Measurements from ENCODE around the gene MPO. TPM values are rescaled to one million over a fixed set of nuclear protein-coding genes. Genes with fewer than 3 reads are reported as not detected.

Gene MPO
- polyA plus RNA-seq, 3 donors = 4.2 to 7.5 (median 6.0) TPM

- peaks cover 0 to 2% of the 10 kb centered on the region in 2 donors for H3K36me3 Mint-ChIP-seq
- H3K36me3 ChIP-seq (replicated peaks in 1 of 2; ENCODE audit: control insufficient read depth in 1 of 2, insufficient read depth in 2 of 2, low read length in 2 of 2) = no peaks in the 10 kb centered on the region
- TF ChIP-seq, protein P1, sequence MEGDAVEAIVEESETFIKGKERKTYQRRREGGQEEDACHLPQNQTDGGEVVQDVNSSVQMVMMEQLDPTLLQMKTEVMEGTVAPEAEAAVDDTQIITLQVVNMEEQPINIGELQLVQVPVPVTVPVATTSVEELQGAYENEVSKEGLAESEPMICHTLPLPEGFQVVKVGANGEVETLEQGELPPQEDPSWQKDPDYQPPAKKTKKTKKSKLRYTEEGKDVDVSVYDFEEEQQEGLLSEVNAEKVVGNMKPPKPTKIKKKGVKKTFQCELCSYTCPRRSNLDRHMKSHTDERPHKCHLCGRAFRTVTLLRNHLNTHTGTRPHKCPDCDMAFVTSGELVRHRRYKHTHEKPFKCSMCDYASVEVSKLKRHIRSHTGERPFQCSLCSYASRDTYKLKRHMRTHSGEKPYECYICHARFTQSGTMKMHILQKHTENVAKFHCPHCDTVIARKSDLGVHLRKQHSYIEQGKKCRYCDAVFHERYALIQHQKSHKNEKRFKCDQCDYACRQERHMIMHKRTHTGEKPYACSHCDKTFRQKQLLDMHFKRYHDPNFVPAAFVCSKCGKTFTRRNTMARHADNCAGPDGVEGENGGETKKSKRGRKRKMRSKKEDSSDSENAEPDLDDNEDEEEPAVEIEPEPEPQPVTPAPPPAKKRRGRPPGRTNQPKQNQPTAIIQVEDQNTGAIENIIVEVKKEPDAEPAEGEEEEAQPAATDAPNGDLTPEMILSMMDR (IDR thresholded peaks at IDR 0.05) = no peak
- H4K20me1 ChIP-seq (ENCODE audit: insufficient read depth, low read length) = no peaks in the 10 kb centered on the region
- peak overlapping the region; percentile 69 for H2AFZ ChIP-seq (ENCODE audit: insufficient read depth, low read depth, low read length, poor library complexity, severe bottlenecking)
- peaks cover 0 to 3% (median 0%) of the 10 kb centered on the region in 7 donors for H3K9me3 Mint-ChIP-seq
- no peaks in the 10 kb centered on the region for H3K79me2 ChIP-seq (ENCODE audit: insufficient read depth, low read length)
- H3K4me1 Mint-ChIP-seq = peaks cover 16% of the 10 kb centered on the region
- H3K27ac ChIP-seq (ENCODE audit: low read depth in 1 of 2, low read length in 2 of 2) = no peak overlapping the region
- no peak overlapping the region for H3K4me2 ChIP-seq (replicated peaks; ENCODE audit: extremely low read depth, low read length, poor library complexity, severe bottlenecking)
- peak in 2 of 3 donors; percentile 13 to 24 for DNase-seq
- no peak overlapping the region for H3K9ac ChIP-seq (ENCODE audit: insufficient read depth, low read length, poor library complexity, severe bottlenecking)
- no peaks in the 10 kb centered on the region for H3K9me3 ChIP-seq (replicated peaks in 1 of 2; ENCODE audit: control insufficient read depth in 1 of 2, insufficient read depth in 1 of 2, low read length in 2 of 2)
- intact Hi-C loops (cut with micrococcal nuclease) = no loop called here
- peaks cover 11 to 43% of the 10 kb centered on the region in 2 donors for H3K27me3 ChIP-seq (ENCODE audit: control insufficient read depth in 2 of 2, insufficient read depth in 2 of 2, low read length in 2 of 2)
- peaks cover 51 to 80% (median 59%) of the 10 kb centered on the region in 3 donors for H3K27me3 Mint-ChIP-seq (ENCODE audit: low read depth in 3 of 3)
- H3K27ac Mint-ChIP-seq = peak overlapping the region in 2 of 7 donors; percentile 26 to 66
- H3K4me3 Mint-ChIP-seq = peak overlapping the region in 1 of 2 donors; percentile 74
- 20% methylated on average over 1 of the region's 10 CpGs for WGBS (ENCODE audit: insufficient coverage)
- peaks cover 19 to 26% of the 10 kb centered on the region in 2 donors for H3K4me1 ChIP-seq (ENCODE audit: control insufficient read depth in 1 of 2, insufficient read depth in 2 of 2, low read length in 2 of 2)
- H3K4me3 ChIP-seq (replicated peaks in 1 of 3; ENCODE audit: low read depth in 2 of 3, low read length in 3 of 3) = no peak overlapping the region
Measured at GRCh38 chr17:58247511-58248363, 33.0 kb downstream of the MPO start.

GRCh38 chr17:58246781-58247180 lies 34.0 kb downstream of the MPO start:
- Histone ChIP-seq H3K9me3 (replicated peaks in 1 of 2; ENCODE audit: control insufficient read depth in 1 of 2, insufficient read depth in 1 of 2, low read length in 2 of 2) (no peaks in the 10 kb centered on the region), H3K4me2 (replicated peaks; ENCODE audit: extremely low read depth, low read length, poor library complexity, severe bottlenecking) (no peak overlapping the region), H3K27me3 (ENCODE audit: control insufficient read depth in 2 of 2, insufficient read depth in 2 of 2, low read length in 2 of 2) (peaks cover 13 to 49% of the 10 kb centered on the region in 2 donors), H3K4me3 (replicated peaks in 1 of 3; ENCODE audit: low read depth in 2 of 3, low read length in 3 of 3) (no peak overlapping the region), H3K27ac (ENCODE audit: low read depth in 1 of 2, low read length in 2 of 2) (no peak overlapping the region), H3K9ac (ENCODE audit: insufficient read depth, low read length, poor library complexity, severe bottlenecking) (no peak overlapping the region), H3K4me1 (ENCODE audit: control insufficient read depth in 1 of 2, insufficient read depth in 2 of 2, low read length in 2 of 2) (peaks cover 19 to 26% of the 10 kb centered on the region in 2 donors), H3K79me2 (ENCODE audit: insufficient read depth, low read length) (no peaks in the 10 kb centered on the region), H2AFZ (ENCODE audit: insufficient read depth, low read depth, low read length, poor library complexity, severe bottlenecking) (no peak overlapping the region), H4K20me1 (ENCODE audit: insufficient read depth, low read length) (no peaks in the 10 kb centered on the region), H3K36me3 (replicated peaks in 1 of 2; ENCODE audit: control insufficient read depth in 1 of 2, insufficient read depth in 2 of 2, low read length in 2 of 2) (no peaks in the 10 kb centered on the region)
- TF ChIP-seq, protein P1 (IDR thresholded peaks at IDR 0.05) = no peak
- Mint-ChIP-seq H3K4me1 (peaks cover 16% of the 10 kb centered on the region), H3K27ac (no peak overlapping the region), H3K9me3 (peaks cover 0 to 3% (median 0%) of the 10 kb centered on the region in 7 donors), H3K36me3 (peaks cover 0 to 2% of the 10 kb centered on the region in 2 donors), H3K4me3 (no peak overlapping the region), H3K27me3 (ENCODE audit: low read depth in 3 of 3) (peaks cover 54 to 80% (median 67%) of the 10 kb centered on the region in 3 donors)
- intact Hi-C loops (cut with micrococcal nuclease) = no loop called here
- WGBS (ENCODE audit: insufficient coverage) = 83% methylated on average over 1 of the region's 1 CpG
- no peak for DNase-seq

Data from CD14-positive monocyte (primary cell).